CD4-positive, alpha-beta T cell treated with Interleukin-17A for 4 hours (primary cell): ENCODE results near the gene TPRN.

Source experiments
- DNase-seq: peaks from one replicate; pipeline ENCODE4 v3.0.0-alpha.2; 2020; ENCODE audit warnings: mixed read lengths

Gene TPRN

DNA sequence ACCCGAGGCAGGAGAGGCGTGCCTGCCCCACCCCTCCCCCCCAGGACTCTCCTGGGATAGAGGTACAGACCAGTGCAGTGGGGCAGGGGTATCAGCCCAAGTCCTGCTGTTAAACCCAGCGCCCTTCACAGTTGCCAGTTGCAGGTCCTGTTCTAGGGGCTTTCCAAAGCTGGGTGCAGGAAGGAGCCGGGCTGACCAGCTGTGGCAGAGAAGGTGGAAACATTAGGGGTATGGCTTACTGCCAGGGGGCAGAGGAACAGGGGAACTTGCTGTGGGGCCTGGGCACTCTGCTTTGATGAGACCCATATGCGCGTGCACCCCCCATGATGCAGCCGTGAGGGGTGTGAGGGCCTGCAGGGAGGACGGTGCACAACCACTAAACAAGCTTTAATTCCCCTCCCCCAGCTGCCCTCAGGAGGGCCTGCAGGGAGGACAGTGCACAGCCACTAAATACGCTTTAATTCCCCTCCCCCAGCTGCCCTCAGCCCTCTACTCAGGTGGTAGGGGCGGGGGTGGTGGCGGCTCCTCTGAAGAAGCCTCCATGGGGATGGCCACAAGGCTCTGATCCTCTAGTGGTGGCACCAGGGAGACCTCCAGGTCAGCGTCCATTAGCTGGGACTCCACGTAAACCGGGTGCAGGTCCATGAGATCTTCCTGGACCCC, 29.9 kb downstream of the TPRN start:
- no peak for DNase-seq

DNA sequence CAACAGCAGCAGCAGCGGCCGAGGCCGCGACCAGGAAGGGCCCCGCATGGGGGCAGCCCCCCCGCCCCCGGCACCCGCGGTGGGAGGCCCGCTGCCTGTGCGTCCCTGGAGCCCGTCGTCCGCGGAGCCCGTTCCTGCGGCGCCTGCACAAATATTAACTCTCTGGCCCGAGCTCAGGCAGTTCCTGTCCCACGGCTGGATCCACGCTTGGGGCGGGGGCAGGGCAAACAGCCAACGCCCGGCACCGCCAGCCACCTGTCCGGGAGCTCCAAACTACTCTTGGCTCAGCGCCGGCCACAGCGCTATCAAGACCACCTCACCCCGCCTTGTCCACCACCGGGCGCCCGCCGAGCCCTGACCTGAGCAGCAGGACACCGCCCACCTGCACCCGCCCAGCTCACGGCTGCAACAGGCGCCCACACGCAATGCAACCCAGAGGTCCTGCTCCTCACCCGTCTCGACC, 30.6 kb downstream of the TPRN start, which contains the start of gene LRRC26:
TSS of gene LRRC26 (minus strand) at position 156 of the 463 bp plus-strand sequence. CDS start at position 48, 108 bp downstream.
- no peak for DNase-seq

DNA sequence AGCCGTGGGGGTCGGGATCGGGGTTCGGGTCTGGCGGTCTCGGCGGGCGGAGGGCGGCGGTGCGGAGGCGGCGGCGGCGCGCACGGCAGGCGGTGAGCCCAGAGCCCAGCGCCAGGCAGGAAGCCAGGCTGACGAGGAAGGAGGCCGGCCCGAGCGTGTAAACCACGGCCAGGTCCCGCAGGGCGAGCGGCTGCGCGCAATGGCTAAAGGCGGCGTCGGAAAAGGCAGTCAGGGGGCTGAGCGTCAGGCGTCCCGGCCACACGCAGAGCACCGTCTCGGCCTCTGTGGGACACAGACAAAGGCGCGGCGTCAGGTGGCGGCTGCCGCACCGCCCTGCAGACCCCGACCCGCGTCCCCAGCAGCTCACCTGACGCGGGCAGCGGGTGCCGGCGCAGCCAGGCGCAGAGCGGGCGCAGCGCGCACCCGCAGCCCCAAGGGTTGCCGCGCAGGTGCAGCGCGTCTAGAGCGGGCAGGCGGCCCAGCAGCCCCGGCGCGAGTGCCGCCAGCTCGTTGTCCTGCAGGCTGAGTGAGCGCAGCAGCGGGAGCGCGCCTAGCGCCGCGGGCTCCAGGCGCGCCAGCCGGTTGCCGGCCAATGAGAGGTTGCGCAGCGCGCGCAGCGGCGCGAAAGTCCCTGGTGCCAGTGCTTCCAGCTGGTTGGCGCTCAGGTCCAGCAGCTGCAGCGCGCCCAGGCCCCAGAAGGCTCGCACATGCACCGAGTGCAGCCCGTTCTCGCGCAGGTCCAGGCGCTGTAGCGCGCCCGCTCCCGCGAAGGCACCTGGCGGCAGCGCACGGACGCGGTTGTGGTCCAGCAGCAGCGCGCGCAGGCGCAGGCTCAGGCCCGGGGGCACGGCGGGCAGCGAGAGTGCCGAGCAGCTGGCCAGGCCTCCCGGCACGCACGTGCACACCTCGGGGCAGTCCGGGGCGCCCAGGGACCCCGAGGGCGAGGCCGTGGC, 31.4 kb downstream of the TPRN start:
- DNase-seq = no peak

DNA sequence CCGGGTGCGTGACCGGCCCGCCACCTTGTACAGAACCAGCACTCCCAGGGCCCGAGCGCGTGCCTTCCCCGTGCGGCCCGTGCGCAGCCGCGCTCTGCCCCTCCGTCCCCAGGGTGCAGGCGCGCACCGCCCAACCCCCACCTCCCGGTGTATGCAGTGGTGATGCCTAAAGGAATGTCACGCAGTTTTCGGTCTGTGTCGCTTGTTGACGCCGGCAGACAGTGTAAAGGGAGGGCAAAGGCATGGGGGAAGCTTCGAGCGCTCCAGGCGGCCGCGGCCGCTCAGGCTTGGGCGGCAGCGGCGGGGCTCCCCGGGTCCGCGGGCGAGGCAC, 32.0 kb downstream of the TPRN start:
- no peak for DNase-seq

DNA sequence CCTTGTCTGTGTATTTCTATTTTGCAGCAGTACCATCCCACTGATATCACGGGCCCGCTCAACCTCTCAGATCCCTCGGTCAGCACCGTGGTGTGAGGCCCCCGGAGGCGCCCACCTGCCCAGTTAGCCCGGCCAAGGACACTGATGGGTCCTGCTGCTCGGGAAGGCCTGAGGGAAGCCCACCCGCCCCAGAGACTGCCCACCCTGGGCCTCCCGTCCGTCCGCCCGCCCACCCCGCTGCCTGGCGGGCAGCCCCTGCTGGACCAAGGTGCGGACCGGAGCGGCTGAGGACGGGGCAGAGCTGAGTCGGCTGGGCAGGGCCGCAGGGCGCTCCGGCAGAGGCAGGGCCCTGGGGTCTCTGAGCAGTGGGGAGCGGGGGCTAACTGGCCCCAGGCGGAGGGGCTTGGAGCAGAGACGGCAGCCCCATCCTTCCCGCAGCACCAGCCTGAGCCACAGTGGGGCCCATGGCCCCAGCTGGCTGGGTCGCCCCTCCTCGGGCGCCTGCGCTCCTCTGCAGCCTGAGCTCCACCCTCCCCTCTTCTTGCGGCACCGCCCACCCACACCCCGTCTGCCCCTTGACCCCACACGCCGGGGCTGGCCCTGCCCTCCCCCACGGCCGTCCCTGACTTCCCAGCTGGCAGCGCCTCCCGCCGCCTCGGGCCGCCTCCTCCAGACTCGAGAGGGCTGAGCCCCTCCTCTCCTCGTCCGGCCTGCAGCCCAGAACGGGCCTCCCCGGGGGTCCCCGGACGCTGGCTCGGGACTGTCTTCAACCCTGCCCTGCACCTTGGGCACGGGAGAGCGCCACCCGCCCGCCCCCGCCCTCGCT, 32.6 kb downstream of the TPRN start:
- no peak for DNase-seq

DNA sequence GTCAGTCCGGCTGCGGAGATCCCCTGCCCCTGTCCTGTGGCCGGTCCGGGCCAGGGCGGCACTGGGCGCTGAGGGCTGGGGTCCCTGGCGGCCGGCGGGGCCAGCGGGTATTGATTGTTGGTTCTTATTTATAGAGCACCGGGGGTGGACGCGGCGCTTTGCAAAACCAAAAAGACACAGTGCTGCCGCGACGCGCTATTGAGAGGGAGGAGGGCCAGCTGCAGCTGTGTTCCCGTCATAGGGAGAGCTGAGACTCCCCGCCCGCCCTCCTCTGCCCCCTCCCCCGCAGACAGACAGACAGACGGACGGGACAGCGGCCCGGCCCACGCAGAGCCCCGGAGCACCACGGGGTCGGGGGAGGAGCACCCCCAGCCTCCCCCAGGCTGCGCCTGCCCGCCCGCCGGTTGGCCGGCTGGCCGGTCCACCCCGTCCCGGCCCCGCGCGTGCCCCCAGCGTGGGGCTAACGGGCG, 33.2 kb downstream of the TPRN start:
- no peak for DNase-seq

DNA sequence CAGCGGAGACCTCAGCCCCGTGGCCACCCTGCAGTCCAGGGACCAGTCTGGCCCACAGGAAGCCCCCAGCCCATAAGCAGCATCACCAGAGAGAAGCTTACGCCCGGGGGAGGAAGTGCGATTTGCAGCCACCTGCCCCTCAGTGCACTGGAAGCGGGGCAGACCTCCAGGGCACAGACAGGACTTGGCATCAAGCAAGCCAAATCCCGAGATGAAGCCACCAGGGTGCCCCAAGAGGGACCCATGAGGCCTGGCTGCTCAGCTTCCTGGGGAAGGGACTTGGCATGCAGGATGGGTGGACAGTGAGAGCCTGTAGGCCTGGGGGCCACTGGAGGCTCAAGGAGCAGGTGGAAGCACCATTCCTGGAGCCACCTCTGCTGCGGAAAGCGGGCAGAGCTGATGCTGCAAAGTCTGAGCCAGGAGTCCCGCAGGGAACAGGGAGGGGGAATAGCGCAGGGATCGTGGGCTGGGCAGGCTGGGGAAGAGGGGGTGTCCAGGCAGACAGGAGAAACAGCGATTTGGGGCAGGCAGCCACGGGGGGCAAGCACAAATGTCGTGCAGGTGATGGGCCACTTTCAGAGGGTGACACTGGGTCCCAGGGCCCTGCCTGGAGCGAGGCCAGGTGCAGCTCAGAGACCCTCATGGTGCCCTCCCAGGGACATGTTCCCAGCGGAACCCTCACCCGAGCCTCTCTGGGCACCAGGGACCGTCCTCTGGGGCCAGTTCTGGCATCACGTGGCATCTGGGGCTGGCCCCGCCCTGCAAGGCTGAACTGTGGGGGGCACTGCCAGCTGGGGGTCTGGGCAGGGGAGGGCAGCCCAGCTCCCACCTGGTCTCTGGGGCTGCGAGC, 33.9 kb downstream of the TPRN start:
- no peak for DNase-seq

DNA sequence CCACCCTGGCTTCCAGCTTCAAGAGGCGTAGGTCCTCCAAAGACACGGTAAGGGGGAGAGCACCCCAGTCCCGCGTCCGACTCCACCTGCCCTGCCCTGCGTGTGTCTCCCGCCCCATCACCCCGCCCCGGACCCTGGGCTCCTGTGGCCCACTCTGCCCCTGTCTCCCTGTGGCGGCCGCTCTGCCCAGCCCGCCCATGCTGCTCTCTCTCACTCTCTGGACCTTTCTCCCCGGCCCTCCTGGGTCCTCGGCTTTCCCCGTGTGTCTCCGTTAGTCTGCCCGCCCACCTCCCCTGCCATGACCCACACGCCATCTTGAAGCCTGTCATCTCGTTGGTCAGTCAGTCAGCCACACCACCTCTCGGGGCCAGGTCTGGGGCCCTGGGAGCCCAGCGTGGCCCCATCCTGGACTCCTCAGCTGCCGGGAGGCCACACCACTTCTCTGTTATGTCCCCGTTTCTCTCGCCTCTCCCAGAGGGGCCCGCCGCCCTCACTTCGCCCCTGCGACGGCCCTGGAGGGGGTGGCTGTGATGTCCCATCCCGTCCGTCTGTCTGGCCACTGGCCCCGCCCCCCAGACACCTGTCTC, 35.2 kb downstream of the TPRN start:
- DNase-seq = no peak

DNA sequence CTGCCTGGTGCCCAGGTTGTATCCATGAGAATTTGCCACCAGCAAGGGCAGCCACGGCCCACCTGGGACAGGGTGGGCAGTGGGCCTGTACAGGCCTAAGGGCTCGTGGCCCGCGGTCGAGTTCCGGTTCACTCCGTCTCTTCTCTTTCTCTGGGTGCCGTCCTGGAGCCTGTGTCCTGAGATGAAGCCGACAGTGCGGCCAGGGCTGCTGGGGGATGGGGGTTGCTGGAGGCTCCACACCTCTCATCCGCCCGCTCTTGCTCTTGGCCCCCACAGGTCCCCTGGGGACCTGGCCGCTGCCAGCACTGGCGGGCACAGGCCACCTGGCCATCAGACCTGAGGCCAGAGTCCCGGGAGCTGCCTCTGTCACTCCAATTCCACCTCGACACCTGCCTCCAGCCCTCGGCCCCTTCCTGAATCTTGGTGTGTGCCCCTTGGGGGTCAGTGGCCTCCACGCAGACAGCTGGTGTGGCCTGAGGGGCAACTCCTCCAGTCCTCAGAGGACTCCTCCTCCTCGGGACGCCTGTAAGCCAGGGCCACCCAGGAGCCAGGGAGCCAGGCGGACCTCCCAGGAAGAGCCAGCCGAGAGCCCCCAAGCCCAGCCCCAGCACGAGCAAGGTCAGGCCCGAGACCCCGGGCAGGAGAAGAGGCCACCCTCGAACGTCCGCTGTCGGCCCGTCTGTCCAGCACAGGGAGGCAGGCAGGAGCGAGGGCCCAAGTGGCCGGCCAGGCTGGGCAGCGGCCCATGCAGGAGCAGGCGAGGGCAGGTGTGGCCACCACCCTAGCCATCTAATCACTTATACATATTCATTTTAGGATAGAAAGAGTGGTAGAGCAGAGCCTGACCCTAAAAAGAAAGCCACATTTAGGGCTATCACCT, 35.9 kb downstream of the TPRN start:
- DNase-seq = no peak

DNA sequence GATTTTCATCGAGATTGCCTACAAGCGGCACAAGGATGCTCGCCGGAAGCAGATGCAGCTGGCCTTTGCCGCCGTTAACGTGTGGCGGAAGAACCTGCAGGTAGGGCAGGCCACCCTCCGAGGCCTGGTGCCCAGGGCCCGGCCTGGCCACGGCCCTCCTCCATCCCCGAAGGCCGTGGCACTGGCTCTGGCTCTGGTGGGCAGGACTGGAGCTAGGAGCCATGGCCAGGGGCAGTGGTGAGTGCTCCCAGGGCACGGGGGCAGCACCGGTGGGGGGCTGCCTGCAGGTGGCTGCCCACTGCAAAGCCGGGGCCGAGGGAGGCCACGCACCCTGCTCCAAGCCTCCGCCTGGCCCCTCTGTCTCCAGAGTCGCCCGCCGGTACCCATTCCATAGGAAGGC, 36.7 kb downstream of the TPRN start:
- DNase-seq = no peak

DNA sequence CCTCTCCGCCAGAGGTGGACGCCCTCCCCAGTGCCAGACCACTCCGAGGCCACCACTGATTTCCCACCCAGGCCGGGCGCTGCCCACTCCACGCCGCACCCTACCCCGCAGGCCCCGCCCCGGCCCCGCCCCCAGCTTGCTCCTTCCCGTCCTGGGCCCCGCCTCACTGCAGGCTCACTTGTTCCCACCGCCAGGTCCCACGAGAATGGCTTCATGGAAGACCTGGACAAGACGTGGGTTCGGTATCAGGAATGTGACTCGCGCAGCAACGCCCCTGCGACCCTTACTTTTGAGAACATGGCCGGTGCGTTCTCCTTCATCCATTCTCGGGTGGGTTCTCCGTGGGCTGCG, 37.2 kb downstream of the TPRN start:
- DNase-seq = no peak

DNA sequence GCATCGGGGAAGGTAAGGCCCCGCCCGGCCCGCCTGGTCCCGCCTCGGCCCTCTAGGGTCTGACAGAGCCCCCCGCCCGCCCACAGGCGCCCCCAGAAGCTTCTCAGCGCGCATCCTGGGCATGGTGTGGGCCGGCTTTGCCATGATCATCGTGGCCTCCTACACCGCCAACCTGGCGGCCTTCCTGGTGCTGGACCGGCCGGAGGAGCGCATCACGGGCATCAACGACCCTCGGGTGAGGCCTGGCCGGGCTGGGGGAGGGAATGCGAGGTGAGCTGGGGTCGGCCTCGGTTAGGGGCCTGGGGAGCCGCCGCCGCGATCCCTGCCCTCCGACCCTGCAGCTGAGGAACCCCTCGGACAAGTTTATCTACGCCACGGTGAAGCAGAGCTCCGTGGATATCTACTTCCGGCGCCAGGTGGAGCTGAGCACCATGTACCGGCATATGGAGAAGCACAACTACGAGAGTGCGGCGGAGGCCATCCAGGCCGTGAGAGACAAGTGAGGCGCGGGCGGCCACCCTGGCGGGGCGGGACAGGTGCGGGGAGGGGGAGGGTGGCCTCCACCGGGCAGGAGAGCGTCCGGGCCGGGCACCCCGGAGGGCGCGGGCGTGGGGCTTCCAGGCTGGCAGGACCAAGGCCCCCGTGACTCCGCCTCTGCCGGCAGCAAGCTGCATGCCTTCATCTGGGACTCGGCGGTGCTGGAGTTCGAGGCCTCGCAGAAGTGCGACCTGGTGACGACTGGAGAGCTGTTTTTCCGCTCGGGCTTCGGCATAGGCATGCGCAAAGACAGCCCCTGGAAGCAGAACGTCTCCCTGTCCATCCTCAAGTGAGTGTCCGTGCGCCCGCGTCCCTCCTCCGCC, 37.8 kb downstream of the TPRN start:
- DNase-seq = peak; percentile 40

DNA sequence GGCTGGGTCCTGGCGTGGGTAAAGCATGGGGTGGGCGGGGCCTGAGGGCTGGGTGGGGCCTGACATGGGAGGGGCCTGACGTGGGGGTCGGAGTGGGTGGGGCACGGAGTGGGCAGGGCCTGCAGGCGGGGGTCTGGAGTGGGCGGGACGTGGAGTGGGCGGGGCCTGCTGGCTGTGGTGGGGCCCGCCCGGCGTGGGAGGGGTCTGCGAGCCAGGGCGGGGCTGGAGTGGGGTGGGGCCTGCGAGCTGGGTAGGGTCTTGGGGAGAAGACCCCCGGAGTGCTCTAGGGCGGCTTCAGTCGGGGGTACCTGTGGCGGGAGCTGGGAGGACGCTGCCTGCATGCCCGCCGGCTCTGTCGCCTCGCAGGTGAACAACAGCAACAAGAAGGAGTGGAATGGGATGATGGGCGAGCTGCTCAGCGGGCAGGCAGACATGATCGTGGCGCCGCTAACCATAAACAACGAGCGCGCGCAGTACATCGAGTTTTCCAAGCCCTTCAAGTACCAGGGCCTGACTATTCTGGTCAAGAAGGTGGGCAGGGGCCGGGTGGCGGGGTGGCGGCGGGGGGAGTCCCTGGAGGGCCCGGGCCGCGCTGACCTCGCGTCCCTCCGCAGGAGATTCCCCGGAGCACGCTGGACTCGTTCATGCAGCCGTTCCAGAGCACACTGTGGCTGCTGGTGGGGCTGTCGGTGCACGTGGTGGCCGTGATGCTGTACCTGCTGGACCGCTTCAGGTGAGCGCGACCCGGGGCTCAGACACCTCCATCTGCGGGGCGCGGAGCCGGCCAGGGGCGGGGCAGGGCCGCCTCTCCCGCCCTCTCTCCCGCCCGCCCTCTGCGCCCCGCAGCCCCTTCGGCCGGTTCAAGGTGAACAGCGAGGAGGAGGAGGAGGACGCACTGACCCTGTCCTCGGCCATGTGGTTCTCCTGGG, 38.7 kb downstream of the TPRN start:
- no peak for DNase-seq

DNA sequence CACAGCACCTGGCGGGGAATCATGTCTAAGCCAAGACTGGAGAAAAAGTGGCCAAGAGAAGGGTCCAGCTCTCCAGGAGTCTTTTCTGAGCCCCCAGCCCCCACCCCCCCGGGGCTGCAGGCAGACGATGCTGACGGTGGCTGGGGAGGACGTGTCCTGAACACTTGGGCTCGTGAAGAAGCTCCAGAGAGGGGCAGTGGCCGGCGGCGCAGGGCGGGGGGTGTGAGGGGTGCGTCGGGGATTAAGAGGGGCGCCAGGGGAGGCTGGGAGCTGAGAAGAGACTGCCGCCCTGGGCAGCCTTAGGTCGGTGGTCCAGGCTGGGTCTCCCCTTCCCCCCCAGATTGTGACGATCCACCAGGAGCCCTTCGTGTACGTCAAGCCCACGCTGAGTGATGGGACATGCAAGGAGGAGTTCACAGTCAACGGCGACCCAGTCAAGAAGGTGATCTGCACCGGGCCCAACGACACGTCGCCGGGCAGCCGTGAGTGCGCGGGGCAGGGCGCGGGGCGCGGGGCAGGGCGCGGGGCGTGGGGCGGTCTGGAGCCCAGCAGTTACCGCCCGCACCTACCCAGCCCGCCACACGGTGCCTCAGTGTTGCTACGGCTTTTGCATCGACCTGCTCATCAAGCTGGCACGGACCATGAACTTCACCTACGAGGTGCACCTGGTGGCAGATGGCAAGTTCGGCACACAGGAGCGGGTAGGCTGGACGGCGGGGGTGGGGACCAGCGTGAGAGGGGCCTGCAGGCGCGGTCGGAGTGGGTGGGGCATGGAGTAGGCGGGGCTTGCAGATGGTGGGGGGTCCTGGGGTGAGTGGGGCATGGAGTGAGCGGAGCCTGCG, 39.6 kb downstream of the TPRN start:
- DNase-seq = no peak

DNA sequence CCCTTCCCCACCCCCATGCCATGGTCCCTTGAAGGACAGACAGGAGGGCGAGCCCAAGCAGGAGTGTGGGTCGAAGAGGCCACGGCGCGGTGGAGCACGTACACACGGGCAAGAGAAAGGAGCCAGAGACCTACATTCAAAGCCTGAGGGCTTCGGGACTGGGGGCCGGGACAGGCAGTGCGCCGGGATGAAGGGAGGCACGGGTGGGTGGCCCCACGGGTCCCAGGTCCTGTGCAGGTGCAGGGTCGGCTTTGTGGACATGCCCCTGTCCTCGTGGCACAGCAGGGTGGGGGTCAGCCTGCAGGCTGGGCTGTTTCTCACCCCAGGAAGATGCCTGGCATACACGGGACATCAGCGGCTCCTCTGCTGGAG, 40.5 kb downstream of the TPRN start:
- no peak for DNase-seq

DNA sequence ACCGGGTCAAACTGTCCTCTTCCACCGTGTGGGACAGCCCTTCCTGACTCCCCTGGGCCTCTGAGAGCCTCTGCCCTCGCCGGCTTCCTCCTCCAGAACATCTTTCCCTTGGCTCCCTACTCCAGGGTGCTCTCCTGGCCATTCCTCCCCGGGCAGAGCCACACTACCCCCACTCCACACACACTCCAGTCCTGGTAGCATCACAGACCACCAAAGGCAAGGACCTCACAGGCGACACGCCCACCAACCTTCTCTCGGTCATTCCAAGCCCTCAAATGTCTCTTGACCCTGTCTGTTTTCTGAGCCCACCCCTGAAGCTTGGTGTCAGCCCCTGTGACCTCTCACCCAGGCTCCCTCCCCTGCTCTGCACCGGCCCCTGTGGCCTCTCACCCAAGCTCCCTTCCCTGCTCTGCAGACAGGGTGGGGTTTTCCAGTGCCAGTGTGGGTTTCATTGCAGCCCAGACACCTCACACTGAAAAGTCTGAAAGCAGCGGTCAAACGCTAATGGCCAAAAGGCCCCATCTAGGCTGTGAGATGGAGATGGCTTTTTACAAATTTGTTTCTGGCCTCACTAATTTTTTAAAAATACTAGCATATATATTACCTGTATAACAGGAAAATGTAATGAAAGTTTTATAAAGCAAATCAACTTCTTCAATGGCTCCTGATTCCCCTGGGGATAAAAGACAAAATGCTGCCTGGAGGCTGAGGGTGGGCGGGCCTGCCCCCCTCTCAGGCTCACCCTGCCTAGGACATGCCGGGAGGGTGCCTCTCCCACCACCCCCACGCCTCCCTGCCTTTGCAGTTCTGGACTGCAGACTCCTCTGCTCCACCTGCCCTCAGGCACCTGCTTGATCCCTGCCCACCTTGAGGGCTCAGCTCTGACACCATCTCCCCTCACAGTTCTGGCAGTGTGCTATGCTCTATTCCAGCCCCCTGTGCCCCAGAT, 41.2 kb downstream of the TPRN start:
- no peak for DNase-seq

DNA sequence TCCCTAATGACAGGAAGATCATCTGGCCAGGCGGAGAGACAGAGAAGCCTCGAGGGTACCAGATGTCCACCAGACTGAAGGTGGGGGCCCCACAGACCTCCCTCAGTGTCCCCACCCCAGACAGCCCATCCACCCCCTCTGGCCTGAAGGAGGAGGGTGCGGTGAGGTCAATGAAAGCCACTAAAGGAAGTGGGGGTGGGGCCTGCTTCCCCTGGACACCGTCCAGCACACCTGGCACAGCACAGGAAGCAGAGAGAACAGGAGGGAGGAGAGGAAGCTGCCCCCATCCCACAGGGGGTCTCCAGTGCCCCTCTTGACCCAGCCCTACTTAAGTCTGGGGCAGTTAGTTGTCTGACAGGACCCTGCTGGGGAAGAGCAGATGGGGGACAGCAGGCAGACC, 41.9 kb downstream of the TPRN start:
- no peak for DNase-seq
